Left hindlimb (tissue), 1 donor: ENCODE data around the gene KRTAP4-16.
"Not testable (repeated sequence)": the region's sequence is repeated elsewhere in the genome, so short reads cannot be mapped to it uniquely, and the experiment has no call there.

ENCODE experiments used
- DNase-seq: peaks from one replicate; pipeline ENCODE4 v3.0.0-alpha.2; 2018

KRTAP4-16 gene

DNA sequence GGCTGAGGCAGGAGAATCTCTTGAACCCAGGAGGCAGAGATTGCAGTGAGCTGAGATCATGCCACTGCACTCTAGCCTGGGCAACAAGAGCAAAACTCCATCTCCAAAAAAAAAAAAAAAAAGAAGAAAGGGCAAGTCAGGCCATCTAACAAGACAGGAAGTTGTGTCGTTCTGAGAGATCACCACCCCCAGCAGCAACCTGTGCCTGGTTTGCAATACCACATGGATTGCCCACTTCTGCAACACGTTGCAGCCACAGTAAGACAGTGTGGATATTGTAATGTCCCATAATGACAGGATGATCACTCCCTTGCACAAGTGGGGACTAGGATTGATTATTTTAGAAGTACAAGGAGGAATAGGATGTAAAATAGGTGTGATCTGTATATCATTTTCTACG is 33.0 kb downstream of the KRTAP4-16 start:
- no peak for DNase-seq

GRCh38 chr17:41067281-41067680 is 34.7 kb downstream of the KRTAP4-16 start:
- no peak for DNase-seq

- no peak for DNase-seq
Measured at GRCh38 chr17:41065829-41066624, 36.0 kb downstream of the KRTAP4-16 start, which contains the start of gene KRTAP2-4. Gene KRTAP2-4, minus strand, starts transcription at chr17:41065879. Its CDS starts 34 bp downstream, at chr17:41065845.

- DNase-seq = not testable (repeated sequence)
Measured at GRCh38 chr17:41065016-41065689, 36.9 kb downstream of the KRTAP4-16 start.

DNA sequence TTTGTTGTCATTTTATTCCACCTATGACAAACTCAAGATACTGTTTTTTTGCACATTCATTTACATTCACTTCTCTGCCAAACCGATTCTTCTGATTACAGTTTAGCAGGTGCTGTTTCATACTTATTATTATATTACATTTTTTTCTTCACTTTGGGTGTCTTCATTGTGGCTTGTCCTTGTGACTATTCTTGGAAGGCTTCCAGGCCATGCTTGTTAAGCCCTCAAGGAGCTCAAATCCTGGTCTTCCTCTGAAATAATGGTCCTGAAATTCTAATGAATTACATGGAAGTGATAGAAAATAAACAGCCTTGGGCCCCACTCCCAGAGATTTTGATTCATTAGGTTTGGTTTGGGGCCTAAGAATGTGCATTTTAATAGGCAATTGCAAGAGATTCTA is 37.7 kb downstream of the KRTAP4-16 start:
- DNase-seq = no peak

DNA sequence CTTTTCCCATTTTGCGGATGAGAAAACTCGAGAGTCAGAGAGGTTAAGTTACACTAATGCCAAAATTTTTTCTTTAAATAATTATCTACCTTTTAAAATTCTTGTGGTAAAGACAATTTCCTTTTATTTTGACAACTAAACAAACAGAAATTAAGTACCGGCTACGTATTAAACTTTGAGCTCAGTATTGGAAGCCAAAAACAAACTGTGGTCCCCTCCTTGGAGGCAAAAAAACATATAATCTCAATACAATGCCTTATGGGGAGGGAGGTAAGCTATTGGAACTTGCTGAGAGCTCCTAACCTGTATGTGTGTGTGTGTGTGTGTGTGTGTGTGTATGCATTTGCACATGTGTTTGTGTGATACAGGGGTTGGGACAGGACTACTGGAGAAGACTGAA is 38.6 kb downstream of the KRTAP4-16 start:
- no peak for DNase-seq

- DNase-seq = no peak
Measured at GRCh38 chr17:41061964-41062363, 40.0 kb downstream of the KRTAP4-16 start.

GRCh38 chr17:41060052-41060604 is 41.9 kb downstream of the KRTAP4-16 start, which contains the start of gene KRTAP2-3:
Gene KRTAP2-3, minus strand, starts transcription at chr17:41060114. Its CDS starts 64 bp downstream, at chr17:41060050.
- DNase-seq = no peak

DNA sequence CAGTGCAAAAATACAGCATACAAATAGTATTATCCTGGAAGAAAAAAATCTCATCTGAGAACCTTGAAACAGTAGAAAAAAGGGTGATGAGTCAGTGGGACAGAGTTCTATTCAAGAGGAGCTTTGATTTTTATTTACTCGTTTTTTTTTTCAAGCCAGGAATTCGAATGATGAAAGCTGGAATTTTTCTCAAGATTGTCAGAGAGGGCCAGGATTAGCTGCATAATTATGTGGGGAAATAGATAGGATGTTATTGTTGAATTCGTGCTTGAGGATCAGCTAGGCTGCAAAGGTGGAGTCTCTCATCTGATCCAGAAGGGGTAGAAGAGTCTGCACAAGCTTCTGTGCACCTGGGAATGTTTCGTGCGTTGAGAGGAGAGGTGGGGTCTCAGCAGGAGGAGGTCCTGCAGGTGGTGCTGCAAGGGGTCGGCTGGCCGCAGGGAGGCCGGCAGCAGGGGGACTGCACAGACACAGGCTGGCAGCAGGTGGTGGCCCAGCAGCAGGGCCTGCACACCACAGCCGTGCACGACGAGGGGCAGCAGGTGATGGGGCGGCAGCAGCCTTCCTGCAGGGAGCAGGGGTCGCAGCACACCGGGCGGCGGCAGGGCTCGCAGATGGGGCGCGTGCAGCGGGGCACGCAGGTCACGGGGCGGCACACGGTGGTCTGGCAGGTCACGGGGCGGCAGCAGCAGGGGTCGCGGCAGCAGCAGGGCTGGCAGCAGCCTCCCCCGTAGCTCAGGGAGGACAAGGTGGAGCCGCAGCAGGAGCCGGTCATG is 42.5 kb downstream of the KRTAP4-16 start:
- DNase-seq = not testable (repeated sequence)

DNA sequence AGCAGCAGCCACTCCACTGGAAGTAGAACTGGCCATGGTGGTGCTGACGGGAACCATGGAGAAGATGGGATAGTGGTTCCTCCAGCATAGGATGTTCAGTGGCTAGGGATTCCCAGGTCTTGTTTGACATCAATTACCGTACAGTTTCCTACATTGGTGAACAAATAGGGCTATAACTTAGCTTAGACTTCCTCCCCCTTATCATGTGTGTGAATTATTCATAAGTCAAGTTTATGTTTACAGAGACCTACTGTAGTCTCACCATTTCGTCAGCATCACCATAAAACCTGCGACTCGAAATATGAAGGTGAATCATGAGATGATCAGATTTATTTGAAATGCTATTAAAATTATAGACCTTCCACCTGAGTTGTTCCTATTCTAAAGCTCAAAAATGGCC is 43.3 kb downstream of the KRTAP4-16 start:
- no peak for DNase-seq

GRCh38 chr17:41057547-41057946 is 44.5 kb downstream of the KRTAP4-16 start:
- no peak for DNase-seq

DNA sequence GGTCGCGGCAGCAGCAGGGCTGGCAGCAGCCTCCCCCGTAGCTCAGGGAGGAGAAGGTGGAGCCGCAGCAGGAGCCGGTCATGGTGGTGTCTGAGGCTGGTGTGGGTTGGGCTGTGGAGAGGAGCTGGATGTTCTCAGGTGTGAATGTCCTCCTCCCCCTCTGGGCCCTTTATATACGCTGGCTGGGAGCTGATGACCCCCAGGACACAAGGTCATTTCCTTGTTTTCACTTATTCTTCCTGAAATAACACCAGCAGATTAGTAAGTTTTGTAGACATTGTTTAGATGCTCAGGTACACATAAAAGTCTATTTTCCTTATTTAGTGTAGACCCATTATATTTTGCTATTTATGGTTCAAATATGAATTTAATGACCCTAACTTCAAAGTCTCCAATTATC is 46.9 kb downstream of the KRTAP4-16 start, which contains the start of gene KRTAP2-2:
KRTAP2-2 (minus strand) TSS at position 101 of the 400 bp plus-strand sequence; CDS start at position 82, 19 bp downstream.
- not testable (repeated sequence) for DNase-seq

GRCh38 chr17:41054556-41054955 is 47.5 kb downstream of the KRTAP4-16 start:
- DNase-seq = not testable (repeated sequence)

GRCh38 chr17:41054025-41054424 is 48.0 kb downstream of the KRTAP4-16 start:
- no peak for DNase-seq

- DNase-seq = no peak
Measured at GRCh38 chr17:41052566-41052965, 49.4 kb downstream of the KRTAP4-16 start.
